HCT116 (cell line): Measurements from ENCODE around the gene ACO2. TPM values are rescaled to one million over a fixed set of nuclear protein-coding genes. Genes with fewer than 3 reads are reported as not detected.
A peak's percentile ranks its signal among the peaks of the same experiment; 100 is the strongest.

Experiments used
- ATAC-seq: fragments of 200-7000 bp; cut with Tn5 transposase; 2 replicates; pipeline ENCODE4 v1.9.1; 2020; ENCODE audit warnings: mild to moderate bottlenecking, moderate library complexity
- BruUV-seq: library from RNA; stranded (reverse); fragments of 400-500 nt; replicated peaks from 2 replicates; lab custom pipeline; 2021; lab: Mats Ljungman, UMichigan
- CTCF ChIA-PET: fragments of 300-600 bp; sonication (Branson Sonifier 250); formaldehyde crosslinking; loops from one replicate; lab custom pipeline; 2021; ENCODE audit warnings: antibody characterized with exemption; lab: Charles Lee
- POLR2A ChIA-PET: fragments of 300-600, 350-600 bp; sonication (Branson Sonifier 250); formaldehyde crosslinking; loops from one replicate; lab custom pipeline; 2021; ENCODE audit warnings: antibody characterized with exemption; lab: Charles Lee
- RAD21 ChIA-PET, 2 experiments: fragments of 300-600 bp; sonication (Branson Sonifier 250); formaldehyde crosslinking; loops; one replicate each; lab custom pipeline; 2023; ENCODE audit warnings: low total read pairs in 2 of 2; ENCODE audit not compliant: uncharacterized antibody in 2 of 2, unreplicated experiment in 2 of 2, low non-redundant PET in 1 of 2; lab: Charles Lee
- DNase-seq: peaks from one replicate; pipeline ENCODE4 v3.0.0-alpha.2; 2010; ENCODE audit warnings: low read depth, low spot score
- H2AFZ ChIP-seq: fragments of 200-600 bp; shearing (Covaris generic), sonication (generic); 2 replicates; pipeline ENCODE4 v1.6.1; 2017; ENCODE audit warnings: low read depth, mixed run types, mixed read lengths, antibody characterized with exemption, low read length; ENCODE audit not compliant: poor library complexity, severe bottlenecking
- H3K27ac ChIP-seq: 2 replicates; pipeline ENCODE4 v1.5.1; 2012; ENCODE audit warnings: low read depth, low read length
- H3K27me3 ChIP-seq: fragments of 200-600 bp; sonication (generic); 2 replicates; pipeline ENCODE4 v1.6.1; 2016; ENCODE audit warnings: mixed run types, low read length, mixed read lengths; ENCODE audit not compliant: insufficient read depth
- H3K36me3 ChIP-seq, 2 experiments: fragments of 200-500 bp in 1 of 2; fragments of 200-600 bp in 1 of 2; sonication (Bioruptor generic) in 1 of 2; sonication (generic) in 1 of 2; 2 replicates each; pipeline versions ENCODE4 v1.5.1 to v1.6.1; 2014 to 2016; ENCODE audit warnings: low read length in 2 of 2, inconsistent platforms in 1 of 2, mixed read lengths in 1 of 2, mixed run types in 1 of 2; ENCODE audit not compliant: insufficient read depth in 2 of 2, control insufficient read depth in 1 of 2
- H3K4me1 ChIP-seq, 2 experiments: fragments of 200-600 bp in 1 of 2; sonication (generic) in 1 of 2; 2 replicates each; pipeline versions ENCODE4 v1.5.1 to v1.6.1; 2012 to 2017; ENCODE audit warnings: low read length in 2 of 2, inconsistent platforms in 1 of 2, mild to moderate bottlenecking in 1 of 2, mixed read lengths in 1 of 2, mixed run types in 1 of 2, moderate library complexity in 1 of 2; ENCODE audit not compliant: insufficient read depth in 2 of 2, control insufficient read depth in 1 of 2
- H3K4me2 ChIP-seq: fragments of 200-600 bp; sonication (generic); 2 replicates; pipeline ENCODE4 v1.6.1; 2017; ENCODE audit warnings: mixed run types, low read length, mixed read lengths
- H3K4me3 ChIP-seq, 2 experiments: fragments of 200-600 bp in 1 of 2; sonication (generic) in 1 of 2; replicated peaks in 1 of 2; 2 replicates each; pipeline ENCODE4 v1.5.1; 2011 to 2016; ENCODE audit warnings: low read length in 2 of 2, control low read depth in 1 of 2, low read depth in 1 of 2, mild to moderate bottlenecking in 1 of 2, mixed read lengths in 1 of 2, mixed run types in 1 of 2
- H3K79me2 ChIP-seq: fragments of 200-600 bp; sonication (generic); 2 replicates; pipeline ENCODE4 v1.6.1; 2017; ENCODE audit warnings: mild to moderate bottlenecking, mixed run types, low read length, moderate library complexity, mixed read lengths; ENCODE audit not compliant: insufficient read depth
- H3K9ac ChIP-seq: fragments of 200-600 bp; sonication (generic); 2 replicates; pipeline ENCODE4 v1.6.1; 2016; ENCODE audit warnings: low read length, mixed read lengths
- H3K9me2 ChIP-seq: fragments of 200-600 bp; sonication (generic), shearing (Covaris generic); 2 replicates; pipeline ENCODE4 v1.6.1; 2017; ENCODE audit warnings: mixed run types, mild to moderate bottlenecking, moderate library complexity; ENCODE audit not compliant: insufficient read depth
- H3K9me3 ChIP-seq, 2 experiments: fragments of 200-500 bp in 1 of 2; fragments of 200-600 bp in 1 of 2; sonication (Bioruptor generic) in 1 of 2; sonication (generic) in 1 of 2; 2 replicates each; pipeline ENCODE4 v1.6.1; 2014 to 2017; ENCODE audit warnings: low read length in 2 of 2, mixed read lengths in 2 of 2, inconsistent platforms in 1 of 2, low read depth in 1 of 2, mild to moderate bottlenecking in 1 of 2, mixed run types in 1 of 2, moderate library complexity in 1 of 2; ENCODE audit not compliant: control insufficient read depth in 1 of 2, insufficient read depth in 1 of 2
- H4K20me1 ChIP-seq: fragments of 200-600 bp; sonication (generic), shearing (Covaris generic); 2 replicates; pipeline ENCODE4 v1.6.1; 2017; ENCODE audit warnings: mixed run types, mild to moderate bottlenecking, moderate library complexity; ENCODE audit not compliant: insufficient read depth
- CEBPB ChIP-seq: IDR thresholded peaks from 2 replicates; pipeline ENCODE4 v1.6.1; 2012; ENCODE audit warnings: low read depth
- EGR1 ChIP-seq: IDR thresholded peaks from 2 replicates; pipeline ENCODE4 v1.6.1; 2012; ENCODE audit warnings: low read depth
- EZH2 ChIP-seq: fragments of 200-600 bp; sonication (generic); IDR thresholded peaks from 2 replicates; pipeline ENCODE4 v1.6.1; 2017; ENCODE audit warnings: antibody characterized with exemption, mixed run types
- FOSL1 ChIP-seq: IDR thresholded peaks from 2 replicates; pipeline ENCODE4 v1.6.1; 2012; ENCODE audit warnings: low read depth
- JUND ChIP-seq: IDR thresholded peaks from 2 replicates; pipeline ENCODE4 v1.6.1; 2012
- POLR2AphosphoS5 ChIP-seq: IDR thresholded peaks from 2 replicates; pipeline ENCODE4 v1.6.1; 2011; ENCODE audit warnings: mild to moderate bottlenecking, low read depth, low read length, moderate library complexity
- RAD21 ChIP-seq: IDR thresholded peaks from 2 replicates; pipeline ENCODE4 v1.6.1; 2012; ENCODE audit warnings: low read depth, mild to moderate bottlenecking
- SIN3A ChIP-seq: IDR thresholded peaks from 2 replicates; pipeline ENCODE4 v1.6.1; 2012; ENCODE audit warnings: low read depth
- SP1 ChIP-seq: IDR thresholded peaks from 2 replicates; pipeline ENCODE4 v1.6.1; 2012; ENCODE audit warnings: low read depth
- SRF ChIP-seq: IDR thresholded peaks from 2 replicates; pipeline ENCODE4 v1.6.1; 2012; ENCODE audit warnings: low read depth
- TCF7L2 ChIP-seq: IDR thresholded peaks from 2 replicates; pipeline ENCODE4 v1.7.0; 2011; ENCODE audit warnings: borderline replicate concordance, inconsistent platforms; ENCODE audit not compliant: insufficient read depth, insufficient read length; ENCODE audit errors: extremely low read depth
- YY1 ChIP-seq: IDR thresholded peaks from 2 replicates; pipeline ENCODE4 v1.6.1; 2011; ENCODE audit warnings: low read length, low read depth, moderate library complexity, mild to moderate bottlenecking; ENCODE audit not compliant: insufficient replicate concordance; ENCODE audit errors: extremely low read depth
- ZBTB33 ChIP-seq: IDR thresholded peaks from 2 replicates; pipeline ENCODE4 v1.6.1; 2011; ENCODE audit warnings: mild to moderate bottlenecking, low read length, moderate library complexity; ENCODE audit not compliant: insufficient replicate concordance; ENCODE audit errors: extremely low read depth
- ZFX ChIP-seq: fragments of 450-650 bp; IDR thresholded peaks from 2 replicates; pipeline ENCODE4 v1.6.1; 2017
- ZNF274 ChIP-seq: fragments of 200-500 bp; sonication (Bioruptor generic); IDR thresholded peaks from 2 replicates; pipeline ENCODE4 v1.6.1; 2014; ENCODE audit warnings: mild to moderate bottlenecking, low read depth, low read length, inconsistent platforms
- intact Hi-C: fragments of 100-400 bp; cut with micrococcal nuclease; formaldehyde crosslinking; loops from 2 replicates; pipeline ENCODE4 v1.10.0; 2022
- total RNA-seq: library from RNA; stranded (reverse); gene quantifications from one replicate; pipeline ENCODE4 v1.2.1, GENCODE V29; 2021; ENCODE audit not compliant: unreplicated experiment
- TF ChIP-seq, protein P1 (sequence below): IDR thresholded peaks from 2 replicates; pipeline ENCODE4 v1.6.1; 2012

The ACO2 gene
- total RNA-seq, 1 experiment from 2014 or later: 108 TPM

- POLR2A ChIA-PET: interaction anchor here (0.9 to 1.1 kb wide), 2 partner anchors 63 to 65 kb away, joined by 3 to 4 read pairs; partner anchors contain the start of gene TOB2
- H3K4me2 ChIP-seq: peak overlapping the region; percentile 70; the same call in 1 of the 2 replicates
- peak overlapping the region; percentile 60 for H3K27ac ChIP-seq
- no TSS peak for BruUV-seq
- peaks cover 13% of the 10 kb centered on the region for H3K79me2 ChIP-seq
- TF ChIP-seq SRF (peak; percentile 81), JUND (no peak), SIN3A (no peak)
- no peak for ATAC-seq
- H3K4me1 ChIP-seq: peaks cover 22 to 30% of the 10 kb centered on the region in 2 experiments
- H3K4me3 ChIP-seq: no peak overlapping the region
- H3K36me3 ChIP-seq: peaks cover 9 to 34% of the 10 kb centered on the region in 2 experiments
- no peak for DNase-seq
- H3K9me3 ChIP-seq: no peaks in the 10 kb centered on the region
- RAD21 ChIA-PET: interaction anchor here in 1 of 2 experiments (0.5 kb wide), 1 partner anchor 319 kb away, joined by 3 read pairs; no protein-coding TSS in a partner anchor
- no peak overlapping the region for H2AFZ ChIP-seq
- no peaks in the 10 kb centered on the region for H3K9me2 ChIP-seq
- no peaks in the 10 kb centered on the region for H4K20me1 ChIP-seq
- CTCF ChIA-PET: interaction anchor here (1.0 to 1.5 kb wide), 2 partner anchors 15 to 110 kb away, joined by 3 read pairs; no protein-coding TSS in a partner anchor
- H3K9ac ChIP-seq: no peak overlapping the region
- H3K27me3 ChIP-seq: no peaks in the 10 kb centered on the region
- intact Hi-C loops: no loop called here
Measured at GRCh38 chr22:41511521-41511968, 42.6 kb downstream of the ACO2 start.

DNA sequence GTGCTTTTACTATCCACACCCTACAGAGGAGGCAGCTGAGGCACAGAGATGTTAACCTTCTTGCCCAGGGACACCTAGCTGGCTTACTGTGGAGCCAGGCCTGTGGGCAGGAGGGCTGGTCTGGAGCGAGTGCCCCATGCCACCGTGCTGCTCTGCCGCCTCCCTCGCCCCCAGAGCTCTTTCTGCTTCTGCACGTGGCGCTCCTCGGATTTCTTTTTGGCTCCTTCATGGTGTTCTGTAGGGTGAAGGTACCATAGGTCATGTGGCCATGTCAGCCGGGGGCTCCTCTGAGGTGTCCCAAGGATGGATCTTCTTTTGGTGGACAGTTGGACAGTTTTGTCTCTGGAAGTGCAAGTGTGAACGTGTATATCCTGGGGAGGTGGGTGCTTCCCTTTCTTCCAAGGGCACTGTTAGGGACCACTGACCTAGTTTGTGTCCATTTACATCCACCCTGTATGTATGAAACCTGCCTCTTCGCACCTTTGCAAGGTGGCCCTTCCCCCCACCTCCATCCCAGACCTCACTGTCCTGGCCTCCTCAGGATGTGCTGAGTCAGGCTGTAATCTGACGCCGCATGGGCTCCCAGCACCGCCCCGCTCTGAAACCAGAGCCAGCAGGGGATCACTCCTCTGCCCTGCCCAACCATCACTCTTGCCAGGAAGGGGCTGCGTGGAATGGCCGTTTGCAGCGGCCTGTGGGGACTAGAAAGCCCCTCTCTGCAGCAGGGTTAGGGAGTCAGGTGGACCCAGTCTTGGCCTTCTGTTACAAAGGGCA, 43.7 kb downstream of the ACO2 start:
- Histone ChIP-seq H3K4me1 (peaks cover 29 to 39% of the 10 kb centered on the region in 2 experiments), H3K36me3 (peaks cover 9 to 34% of the 10 kb centered on the region in 2 experiments), H3K4me2 (peak overlapping the region; percentile 70), H3K27ac (peak overlapping the region; percentile 60)
- TF ChIP-seq ZFX (no peak), POLR2AphosphoS5 (no peak), YY1 (no peak), EZH2 (no peak), JUND (no peak), ZNF274 (no peak), ZBTB33 (no peak), RAD21 (no peak), EGR1 (no peak), SP1 (peak; percentile 60), CEBPB (no peak), FOSL1 (no peak), TCF7L2 (peak; percentile 29)
- TF ChIP-seq, protein P1, sequence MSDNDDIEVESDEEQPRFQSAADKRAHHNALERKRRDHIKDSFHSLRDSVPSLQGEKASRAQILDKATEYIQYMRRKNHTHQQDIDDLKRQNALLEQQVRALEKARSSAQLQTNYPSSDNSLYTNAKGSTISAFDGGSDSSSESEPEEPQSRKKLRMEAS: peak; percentile 89
- TF ChIP-seq, all 23 proteins: peak for 3
- Histone ChIP-seq H4K20me1 (no peaks in the 10 kb centered on the region), H3K9me2 (no peaks in the 10 kb centered on the region), H3K9ac (peak overlapping the region; percentile 21), H3K79me2 (peaks cover 7% of the 10 kb centered on the region; the same call in 1 of the 2 replicates), H3K9me3 (no peaks in the 10 kb centered on the region), H2AFZ (no peak overlapping the region), H3K4me3 (peak overlapping the region in 1 of 2 experiments; percentile 14; a peak in 1 of 4 replicates), H3K27me3 (no peaks in the 10 kb centered on the region)
- ChIA-PET RAD21 (no interaction called here), POLR2A (interaction anchor here (1.1 kb wide), 1 partner anchor 64 kb away, joined by 4 read pairs; no protein-coding TSS in a partner anchor), CTCF (interaction anchor here (2.0 kb wide), 1 partner anchor 109 kb away, joined by 6 read pairs; no protein-coding TSS in a partner anchor)
- intact Hi-C loops: no loop called here
- DNase-seq (peak; percentile 40), ATAC-seq (peak; percentile 95)
- BruUV-seq: no TSS peak
